ENCODE results near the gene TEX48.

DNA sequence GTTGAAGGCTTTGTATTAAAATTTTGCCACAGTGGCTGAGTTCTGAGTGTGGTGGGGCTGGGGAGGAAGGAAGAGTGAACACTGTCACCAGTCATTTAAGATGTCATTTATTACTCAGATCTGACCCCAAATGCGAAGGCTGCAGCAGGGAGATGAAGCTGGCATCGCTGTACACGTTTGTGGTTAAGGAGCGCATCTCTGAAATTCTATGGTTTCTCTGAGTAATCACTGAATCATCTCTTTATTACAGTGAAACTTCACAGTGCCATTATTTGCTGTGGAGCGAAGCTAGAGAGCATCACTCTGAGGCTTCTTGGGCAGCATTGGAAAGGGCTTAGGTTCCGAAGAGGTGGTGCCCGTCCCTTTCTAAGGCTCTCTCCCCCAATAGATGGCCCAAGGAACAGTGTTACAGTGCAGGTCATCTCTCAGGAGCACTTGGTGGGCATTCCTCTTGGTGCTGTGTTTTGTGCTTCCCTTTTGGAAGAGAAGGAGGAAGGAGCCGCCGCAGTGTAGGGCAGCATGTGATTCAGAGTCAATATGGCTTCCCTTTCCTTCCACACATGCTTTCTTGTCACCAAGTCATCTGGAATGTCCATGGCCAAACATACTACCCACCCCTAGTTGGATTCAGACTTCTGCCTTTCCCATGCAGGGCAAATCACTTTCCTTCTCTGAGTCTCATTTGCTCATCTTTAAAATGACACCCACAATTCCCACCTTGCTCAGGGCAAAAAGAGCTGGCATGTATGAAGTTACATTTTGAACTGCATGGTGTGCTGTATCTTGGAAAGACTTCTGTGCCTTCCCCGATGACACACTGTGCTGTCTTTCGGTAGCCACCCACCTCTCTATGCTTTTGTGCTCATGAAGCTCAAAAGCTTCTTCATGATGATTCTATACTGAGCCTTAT is 9.3 kb upstream of the TEX48 start:
- TF ChIP-seq TAF1 (IDR thresholded peaks at IDR 0.05; ENCODE audit: borderline replicate concordance, insufficient read depth, low read length): no peak
- TF ChIP-seq POLR2AphosphoS5 (IDR thresholded peaks at IDR 0.05; ENCODE audit: low read depth, low read length): no peak
- TF ChIP-seq, protein P1, sequence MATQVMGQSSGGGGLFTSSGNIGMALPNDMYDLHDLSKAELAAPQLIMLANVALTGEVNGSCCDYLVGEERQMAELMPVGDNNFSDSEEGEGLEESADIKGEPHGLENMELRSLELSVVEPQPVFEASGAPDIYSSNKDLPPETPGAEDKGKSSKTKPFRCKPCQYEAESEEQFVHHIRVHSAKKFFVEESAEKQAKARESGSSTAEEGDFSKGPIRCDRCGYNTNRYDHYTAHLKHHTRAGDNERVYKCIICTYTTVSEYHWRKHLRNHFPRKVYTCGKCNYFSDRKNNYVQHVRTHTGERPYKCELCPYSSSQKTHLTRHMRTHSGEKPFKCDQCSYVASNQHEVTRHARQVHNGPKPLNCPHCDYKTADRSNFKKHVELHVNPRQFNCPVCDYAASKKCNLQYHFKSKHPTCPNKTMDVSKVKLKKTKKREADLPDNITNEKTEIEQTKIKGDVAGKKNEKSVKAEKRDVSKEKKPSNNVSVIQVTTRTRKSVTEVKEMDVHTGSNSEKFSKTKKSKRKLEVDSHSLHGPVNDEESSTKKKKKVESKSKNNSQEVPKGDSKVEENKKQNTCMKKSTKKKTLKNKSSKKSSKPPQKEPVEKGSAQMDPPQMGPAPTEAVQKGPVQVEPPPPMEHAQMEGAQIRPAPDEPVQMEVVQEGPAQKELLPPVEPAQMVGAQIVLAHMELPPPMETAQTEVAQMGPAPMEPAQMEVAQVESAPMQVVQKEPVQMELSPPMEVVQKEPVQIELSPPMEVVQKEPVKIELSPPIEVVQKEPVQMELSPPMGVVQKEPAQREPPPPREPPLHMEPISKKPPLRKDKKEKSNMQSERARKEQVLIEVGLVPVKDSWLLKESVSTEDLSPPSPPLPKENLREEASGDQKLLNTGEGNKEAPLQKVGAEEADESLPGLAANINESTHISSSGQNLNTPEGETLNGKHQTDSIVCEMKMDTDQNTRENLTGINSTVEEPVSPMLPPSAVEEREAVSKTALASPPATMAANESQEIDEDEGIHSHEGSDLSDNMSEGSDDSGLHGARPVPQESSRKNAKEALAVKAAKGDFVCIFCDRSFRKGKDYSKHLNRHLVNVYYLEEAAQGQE (IDR thresholded peaks at IDR 0.05; ENCODE audit: insufficient read depth in 1 of 2, low read depth in 2 of 2, low read length in 2 of 2): no peak
- TF ChIP-seq SIN3A (IDR thresholded peaks at IDR 0.05; ENCODE audit: borderline replicate concordance, insufficient read depth, low read length): no peak

Data from PFSK-1 (cell line).